ENCODE data around the gene ZFYVE1. TPM values are rescaled to one million over a fixed set of nuclear protein-coding genes. Genes with fewer than 3 reads are reported as not detected.

ZFYVE1 gene
- polyA plus RNA-seq, 1 of the 3 experiments (the other 2 are of a cell fraction), result 18.6 TPM

- TF ChIP-seq TCF12 (IDR thresholded peaks at IDR 0.05) (no peak), IRF3 (IDR thresholded peaks at IDR 0.05; ENCODE audit: low read depth, low read length) (no peak), RXRA (IDR thresholded peaks at IDR 0.05; ENCODE audit: borderline replicate concordance, low read depth) (no peak), NFIC (IDR thresholded peaks at IDR 0.05; ENCODE audit: borderline replicate concordance) (no peak), RAD21 (IDR thresholded peaks at IDR 0.05; ENCODE audit: low read length) (no peak), GATA2 (CRISPR knock-in tag; IDR thresholded peaks at IDR 0.05) (no peak), JUND (IDR thresholded peaks at IDR 0.05) (no peak), POLR2AphosphoS5 (IDR thresholded peaks at IDR 0.05; ENCODE audit: low read depth, low read length) (no peak), FOXJ3 (CRISPR knock-in tag; IDR thresholded peaks at IDR 0.05) (no peak), NRF1 (IDR thresholded peaks at IDR 0.05; ENCODE audit: low read depth, low read length) (no peak)
- ChIA-PET CTCF (interaction anchor here (1.5 kb wide), 1 partner anchor 10 kb away, joined by 3 read pairs; no protein-coding TSS in a partner anchor), POLR2A (no interaction called here)
- Histone ChIP-seq H3F3A (replicated peaks; ENCODE audit: insufficient read depth) (no peaks in the 10 kb centered on the region), H3K4me1 (ENCODE audit: control insufficient read depth in 1 of 2, insufficient read depth in 2 of 2, low read depth in 1 of 2, low read length in 1 of 2) (no peaks in the 10 kb centered on the region), H3K9ac (no peak overlapping the region), H3K27ac (ENCODE audit: low read depth in 2 of 2, low read length in 1 of 2) (no peak overlapping the region), H3K9me3 (no peaks in the 10 kb centered on the region), H3K4me2 (no peak overlapping the region), H3K79me2 (ENCODE audit: insufficient read depth) (no peaks in the 10 kb centered on the region), H3K9me2 (no peaks in the 10 kb centered on the region), H3K4me3 (ENCODE audit: low read depth in 2 of 2, low read length in 1 of 2) (no peak overlapping the region), H4K20me1 (ENCODE audit: insufficient read depth) (no peaks in the 10 kb centered on the region), H3K27me3 (ENCODE audit: insufficient read depth) (no peaks in the 10 kb centered on the region), H2AFZ (ENCODE audit: low read depth) (no peak overlapping the region), H3K36me3 (replicated peaks in 1 of 2; ENCODE audit: control insufficient read depth in 1 of 2, insufficient read depth in 2 of 2, low read length in 1 of 2) (peaks cover 14 to 26% of the 10 kb centered on the region in 2 experiments)
- 99% methylated on average over 8 of the region's 8 CpGs for WGBS (ENCODE audit: low lambda C conversion rate)
- no peak for DNase-seq
Observed at GRCh38 chr14:72990171-72990570, 36.7 kb downstream of the ZFYVE1 start.

GRCh38 chr14:72986857-72987256 lies 40.0 kb downstream of the ZFYVE1 start:
- ChIA-PET CTCF (no interaction called here), POLR2A (no interaction called here)
- Histone ChIP-seq H3K36me3 (replicated peaks in 1 of 2; ENCODE audit: control insufficient read depth in 1 of 2, insufficient read depth in 2 of 2, low read length in 1 of 2) (peaks cover 6 to 17% of the 10 kb centered on the region in 2 experiments), H3K27me3 (ENCODE audit: insufficient read depth) (no peaks in the 10 kb centered on the region), H3K4me2 (no peak overlapping the region), H3K9me2 (no peaks in the 10 kb centered on the region), H3K79me2 (ENCODE audit: insufficient read depth) (no peaks in the 10 kb centered on the region; the same call in 1 of the 2 replicates), H3K4me3 (ENCODE audit: low read depth in 2 of 2, low read length in 1 of 2) (no peak overlapping the region), H3K9ac (no peak overlapping the region), H3K9me3 (no peaks in the 10 kb centered on the region), H2AFZ (ENCODE audit: low read depth) (no peak overlapping the region), H3K27ac (ENCODE audit: low read depth in 2 of 2, low read length in 1 of 2) (no peak overlapping the region), H3K4me1 (ENCODE audit: control insufficient read depth in 1 of 2, insufficient read depth in 2 of 2, low read depth in 1 of 2, low read length in 1 of 2) (no peaks in the 10 kb centered on the region), H3F3A (replicated peaks; ENCODE audit: insufficient read depth) (no peaks in the 10 kb centered on the region), H4K20me1 (ENCODE audit: insufficient read depth) (no peaks in the 10 kb centered on the region)
- TF ChIP-seq MEF2A (IDR thresholded peaks at IDR 0.05; ENCODE audit: borderline replicate concordance, low read depth), result no peak
- TF ChIP-seq RXRA (IDR thresholded peaks at IDR 0.05; ENCODE audit: borderline replicate concordance, low read depth), result no peak
- no peak for TF ChIP-seq RCOR1 (IDR thresholded peaks at IDR 0.05; ENCODE audit: low read length)
- no peak for TF ChIP-seq MAX (IDR thresholded peaks at IDR 0.05; ENCODE audit: low read depth)
- TF ChIP-seq GABPA (IDR thresholded peaks at IDR 0.05; ENCODE audit: low read depth), result no peak
- TF ChIP-seq TCF12 (IDR thresholded peaks at IDR 0.05), result no peak
- no peak for TF ChIP-seq ELF1 (IDR thresholded peaks at IDR 0.05)
- TF ChIP-seq NFIC (IDR thresholded peaks at IDR 0.05; ENCODE audit: borderline replicate concordance), result no peak
- no peak for TF ChIP-seq FOXM1 (IDR thresholded peaks at IDR 0.05; ENCODE audit: low read depth)
- TF ChIP-seq IRF3 (IDR thresholded peaks at IDR 0.05; ENCODE audit: low read depth, low read length), result no peak
- no peak for TF ChIP-seq EZH2phosphoT487 (IDR thresholded peaks at IDR 0.05; ENCODE audit: borderline replicate concordance, low read depth)
- no peak for TF ChIP-seq SMC3 (IDR thresholded peaks at IDR 0.05; ENCODE audit: low read depth, low read length)
- TF ChIP-seq MXI1 (IDR thresholded peaks at IDR 0.05; ENCODE audit: low read depth, low read length), result no peak
- no peak for TF ChIP-seq USF2 (IDR thresholded peaks at IDR 0.05; ENCODE audit: borderline replicate concordance, low read depth, low read length)
- TF ChIP-seq NRF1 (IDR thresholded peaks at IDR 0.05; ENCODE audit: low read depth, low read length), result no peak
- TF ChIP-seq SIN3A (IDR thresholded peaks at IDR 0.05; ENCODE audit: borderline replicate concordance, low read depth, low read length), result no peak
- WGBS (ENCODE audit: low lambda C conversion rate), result 93% methylated on average over 2 of the region's 2 CpGs
- DNase-seq, result no peak

Measured in SK-N-SH (cell line).